Transverse colon (tissue), 3 donors: Measurements from ENCODE around the gene FCN2.

ENCODE experiments used
- EP300 ChIP-seq: sonication (generic); formaldehyde crosslinking; IDR thresholded peaks from one replicate; pipeline ENCODE4 v1.6.1; 2017; ENCODE audit warnings: antibody characterized with exemption, low read depth
- POLR2A ChIP-seq: fragments of 450-650 bp; IDR thresholded peaks from one replicate; pipeline ENCODE4 v1.6.1; 2016; ENCODE audit warnings: antibody characterized with exemption, mild to moderate bottlenecking, moderate library complexity
- TF ChIP-seq, protein P1 (sequence below), 5 experiments: fragments of 200-600 bp in 3 of 5; fragments of 450-650 bp in 2 of 5; sonication (generic) in 3 of 5; IDR thresholded peaks; 1 replicate in 2 of 5; 2 replicates in 3 of 5; pipeline ENCODE4 v1.5.1; 2016 to 2017; ENCODE audit warnings: antibody characterized with exemption in 5 of 5, inconsistent platforms in 3 of 5, mild to moderate bottlenecking in 2 of 5, moderate library complexity in 1 of 5

- TF ChIP-seq, protein P1, sequence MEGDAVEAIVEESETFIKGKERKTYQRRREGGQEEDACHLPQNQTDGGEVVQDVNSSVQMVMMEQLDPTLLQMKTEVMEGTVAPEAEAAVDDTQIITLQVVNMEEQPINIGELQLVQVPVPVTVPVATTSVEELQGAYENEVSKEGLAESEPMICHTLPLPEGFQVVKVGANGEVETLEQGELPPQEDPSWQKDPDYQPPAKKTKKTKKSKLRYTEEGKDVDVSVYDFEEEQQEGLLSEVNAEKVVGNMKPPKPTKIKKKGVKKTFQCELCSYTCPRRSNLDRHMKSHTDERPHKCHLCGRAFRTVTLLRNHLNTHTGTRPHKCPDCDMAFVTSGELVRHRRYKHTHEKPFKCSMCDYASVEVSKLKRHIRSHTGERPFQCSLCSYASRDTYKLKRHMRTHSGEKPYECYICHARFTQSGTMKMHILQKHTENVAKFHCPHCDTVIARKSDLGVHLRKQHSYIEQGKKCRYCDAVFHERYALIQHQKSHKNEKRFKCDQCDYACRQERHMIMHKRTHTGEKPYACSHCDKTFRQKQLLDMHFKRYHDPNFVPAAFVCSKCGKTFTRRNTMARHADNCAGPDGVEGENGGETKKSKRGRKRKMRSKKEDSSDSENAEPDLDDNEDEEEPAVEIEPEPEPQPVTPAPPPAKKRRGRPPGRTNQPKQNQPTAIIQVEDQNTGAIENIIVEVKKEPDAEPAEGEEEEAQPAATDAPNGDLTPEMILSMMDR (IDR thresholded peaks at IDR 0.05) = no peak
- TF ChIP-seq EP300 = no peak
- TF ChIP-seq POLR2A = no peak
Measured at GRCh38 chr9:134887686-134888602, 7.3 kb downstream of the FCN2 start.
